Fibroblast of gingiva (primary cell): Measurements from ENCODE around the gene TLCD3B.

ENCODE experiments used
- DNase-seq: peaks from one replicate; pipeline ENCODE4 v3.0.0-alpha.2; 2011; ENCODE audit warnings: low read depth

Gene TLCD3B

GRCh38 chr16:29988346-29989075 lies 42.6 kb downstream of the TLCD3B start:
- no peak for DNase-seq

GRCh38 chr16:29987371-29988085 lies 43.5 kb downstream of the TLCD3B start:
- no peak for DNase-seq

- no peak for DNase-seq
Observed at GRCh38 chr16:29986931-29987330, 44.1 kb downstream of the TLCD3B start.

DNA sequence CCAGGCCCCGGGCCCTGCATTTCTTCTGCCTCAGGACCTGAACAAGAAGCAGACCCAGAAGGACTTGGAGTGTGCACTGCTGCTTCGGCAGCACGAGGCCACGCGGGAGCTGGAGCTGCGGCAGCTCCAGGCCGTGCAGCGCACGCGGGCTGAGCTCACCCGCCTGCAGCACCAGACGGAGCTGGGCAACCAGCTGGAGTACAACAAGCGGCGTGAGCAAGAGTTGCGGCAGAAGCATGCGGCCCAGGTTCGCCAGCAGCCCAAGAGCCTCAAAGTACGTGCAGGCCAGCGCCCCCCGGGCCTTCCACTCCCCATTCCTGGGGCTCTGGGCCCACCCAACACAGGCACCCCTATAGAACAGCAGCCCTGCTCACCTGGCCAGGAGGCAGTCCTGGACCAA lies 44.8 kb downstream of the TLCD3B start:
- DNase-seq: no peak

DNA sequence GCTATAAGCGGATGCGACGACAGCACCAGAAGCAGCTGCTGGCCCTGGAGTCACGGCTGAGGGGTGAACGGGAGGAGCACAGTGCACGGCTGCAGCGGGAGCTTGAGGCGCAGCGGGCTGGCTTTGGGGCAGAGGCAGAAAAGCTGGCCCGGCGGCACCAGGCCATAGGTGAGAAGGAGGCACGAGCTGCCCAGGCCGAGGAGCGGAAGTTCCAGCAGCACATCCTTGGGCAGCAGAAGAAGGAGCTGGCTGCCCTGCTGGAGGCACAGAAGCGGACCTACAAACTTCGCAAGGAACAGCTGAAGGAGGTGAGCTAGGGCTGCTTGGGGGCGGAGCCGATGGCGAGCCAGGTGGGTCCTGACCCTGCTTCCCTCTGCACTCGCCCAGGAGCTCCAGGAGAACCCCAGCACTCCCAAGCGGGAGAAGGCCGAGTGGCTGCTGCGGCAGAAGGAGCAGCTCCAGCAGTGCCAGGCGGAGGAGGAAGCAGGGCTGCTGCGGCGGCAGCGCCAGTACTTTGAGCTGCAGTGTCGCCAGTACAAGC lies 45.7 kb downstream of the TLCD3B start:
- no peak for DNase-seq

DNA sequence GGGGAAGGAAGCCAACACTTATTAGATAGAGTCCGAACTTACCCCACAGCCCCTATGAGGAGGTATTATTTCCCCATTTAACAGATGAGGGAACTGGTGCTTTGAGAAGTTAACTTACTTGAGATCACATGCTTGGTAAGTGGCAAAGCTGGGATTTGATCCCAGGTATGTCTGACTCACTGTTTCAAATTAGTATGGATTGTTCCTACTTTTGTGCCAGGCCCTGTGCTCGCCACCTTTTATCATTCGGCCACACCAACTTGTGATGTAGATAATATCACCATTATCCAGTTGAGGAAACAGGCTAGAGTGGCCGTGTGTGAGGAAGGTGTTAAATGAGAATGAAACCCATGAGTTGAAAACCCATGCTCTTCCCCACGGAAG lies 46.3 kb downstream of the TLCD3B start:
- no peak for DNase-seq

GRCh38 chr16:29984137-29984763 lies 46.8 kb downstream of the TLCD3B start:
- DNase-seq: no peak

DNA sequence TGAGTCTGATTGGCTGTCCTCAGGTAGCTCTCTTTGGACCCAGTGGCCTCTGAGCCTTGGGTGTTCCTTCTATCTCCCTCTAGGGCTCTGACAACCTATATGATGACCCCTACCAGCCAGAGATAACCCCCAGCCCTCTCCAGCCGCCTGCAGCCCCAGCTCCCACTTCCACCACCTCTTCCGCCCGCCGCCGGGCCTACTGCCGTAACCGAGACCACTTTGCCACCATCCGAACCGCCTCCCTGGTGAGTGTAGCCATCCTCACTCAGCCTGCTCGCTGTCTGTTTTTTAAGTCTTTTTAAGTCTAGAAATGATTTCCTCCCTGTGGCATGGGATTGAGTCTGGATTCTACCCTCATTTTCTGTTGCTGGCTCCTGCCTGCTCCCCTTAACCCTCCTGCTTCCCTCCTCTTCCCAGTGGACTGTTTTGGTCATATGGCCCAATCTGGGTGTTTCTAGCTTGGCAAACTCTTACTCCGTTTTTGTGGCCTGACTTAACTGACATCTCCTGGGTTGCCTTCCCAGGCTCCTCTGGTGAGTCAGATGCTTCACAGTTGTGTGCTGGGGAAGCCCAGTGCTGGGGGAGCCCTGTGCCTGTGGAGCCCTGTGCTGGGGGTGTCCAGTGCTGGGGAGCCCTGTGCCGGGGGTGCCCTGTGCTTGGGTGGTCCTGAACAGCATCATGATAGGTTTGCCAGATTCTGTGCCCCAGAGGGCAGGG lies 47.5 kb downstream of the TLCD3B start:
- DNase-seq: no peak

DNA sequence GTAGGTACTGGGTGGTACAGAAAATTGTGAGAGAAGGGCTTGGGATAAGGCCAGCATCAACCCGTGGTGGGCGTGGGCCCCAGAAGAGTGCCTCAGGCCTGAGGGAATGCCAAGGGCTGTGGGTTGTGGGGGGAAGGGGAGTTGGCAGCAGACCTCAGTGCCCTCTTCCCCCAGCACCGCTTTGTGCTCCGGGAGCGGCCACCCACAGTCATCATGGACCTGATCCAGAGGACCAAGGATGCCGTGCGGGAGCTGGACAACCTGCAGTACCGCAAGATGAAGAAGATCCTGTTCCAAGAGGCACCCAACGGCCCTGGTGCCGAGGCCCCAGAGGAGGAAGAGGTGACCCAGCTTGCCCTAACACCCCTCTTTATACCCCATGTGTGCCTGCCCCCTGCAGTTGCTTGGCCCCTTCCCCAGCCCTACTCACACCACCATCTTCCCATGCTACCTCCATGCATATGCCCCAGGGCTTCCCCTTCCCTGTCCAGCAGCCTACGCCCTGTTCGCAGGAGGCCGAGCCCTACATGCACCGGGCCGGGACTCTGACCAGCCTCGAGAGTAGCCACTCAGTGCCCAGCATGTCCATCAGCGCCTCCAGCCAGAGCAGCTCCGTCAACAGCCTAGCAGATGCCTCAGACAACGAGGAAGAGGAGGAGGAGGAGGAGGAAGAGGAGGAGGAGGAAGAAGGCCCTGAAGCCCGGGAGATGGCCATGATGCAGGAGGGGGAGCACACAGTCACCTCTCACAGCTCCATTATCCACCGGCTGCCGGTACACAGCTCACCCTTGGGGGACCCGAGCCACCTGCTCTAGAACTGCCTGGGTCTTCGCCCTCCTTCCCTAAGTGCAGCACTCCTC lies 48.3 kb downstream of the TLCD3B start:
- no peak for DNase-seq

DNA sequence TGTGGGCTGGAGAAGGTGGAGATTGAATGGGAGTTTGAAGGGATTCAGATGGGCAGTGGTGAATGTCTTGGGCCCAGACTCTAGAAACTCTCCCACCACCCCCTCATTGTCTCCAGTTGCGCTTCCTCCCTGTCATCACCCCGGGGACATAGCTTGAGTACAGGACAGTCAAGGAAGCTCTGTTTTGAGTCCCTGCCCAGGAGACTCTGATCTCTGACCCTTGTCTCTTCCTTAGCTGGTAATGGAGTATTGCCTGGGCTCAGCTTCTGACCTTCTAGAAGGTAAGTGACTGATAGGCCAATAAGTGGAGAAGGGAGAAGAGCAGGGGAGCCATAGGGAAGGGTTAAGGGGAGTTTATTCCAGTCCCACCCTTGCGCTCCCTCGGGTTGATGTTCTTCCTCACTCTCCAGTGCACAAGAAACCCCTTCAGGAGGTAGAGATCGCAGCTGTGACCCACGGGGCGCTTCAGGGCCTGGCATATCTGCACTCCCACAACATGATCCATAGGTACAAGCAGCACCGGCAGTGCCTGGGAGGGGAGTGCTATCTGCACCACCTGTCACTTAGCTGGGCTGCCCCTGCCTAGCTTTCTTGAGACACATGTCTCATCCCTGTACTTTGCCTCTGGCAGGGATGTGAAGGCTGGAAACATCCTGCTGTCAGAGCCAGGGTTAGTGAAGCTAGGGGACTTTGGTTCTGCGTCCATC lies 52.4 kb downstream of the TLCD3B start:
- no peak for DNase-seq

DNA sequence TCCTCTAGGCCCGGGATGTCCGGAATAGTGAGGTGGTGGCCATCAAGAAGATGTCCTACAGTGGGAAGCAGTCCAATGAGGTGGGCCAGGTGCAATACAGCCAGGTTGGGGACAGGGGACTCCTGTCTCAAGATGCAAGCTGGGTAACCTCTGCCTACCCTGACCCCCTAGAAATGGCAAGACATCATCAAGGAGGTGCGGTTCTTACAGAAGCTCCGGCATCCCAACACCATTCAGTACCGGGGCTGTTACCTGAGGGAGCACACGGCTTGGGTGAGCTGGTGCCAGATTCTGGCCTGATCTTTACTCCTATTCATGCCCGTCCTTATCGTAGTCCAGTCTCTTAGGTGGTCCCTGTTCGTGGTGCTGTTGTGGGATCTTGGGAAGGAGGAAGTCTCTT lies 53.0 kb downstream of the TLCD3B start:
- DNase-seq: no peak

GRCh38 chr16:29977063-29977825 lies 53.8 kb downstream of the TLCD3B start:
- no peak for DNase-seq

DNA sequence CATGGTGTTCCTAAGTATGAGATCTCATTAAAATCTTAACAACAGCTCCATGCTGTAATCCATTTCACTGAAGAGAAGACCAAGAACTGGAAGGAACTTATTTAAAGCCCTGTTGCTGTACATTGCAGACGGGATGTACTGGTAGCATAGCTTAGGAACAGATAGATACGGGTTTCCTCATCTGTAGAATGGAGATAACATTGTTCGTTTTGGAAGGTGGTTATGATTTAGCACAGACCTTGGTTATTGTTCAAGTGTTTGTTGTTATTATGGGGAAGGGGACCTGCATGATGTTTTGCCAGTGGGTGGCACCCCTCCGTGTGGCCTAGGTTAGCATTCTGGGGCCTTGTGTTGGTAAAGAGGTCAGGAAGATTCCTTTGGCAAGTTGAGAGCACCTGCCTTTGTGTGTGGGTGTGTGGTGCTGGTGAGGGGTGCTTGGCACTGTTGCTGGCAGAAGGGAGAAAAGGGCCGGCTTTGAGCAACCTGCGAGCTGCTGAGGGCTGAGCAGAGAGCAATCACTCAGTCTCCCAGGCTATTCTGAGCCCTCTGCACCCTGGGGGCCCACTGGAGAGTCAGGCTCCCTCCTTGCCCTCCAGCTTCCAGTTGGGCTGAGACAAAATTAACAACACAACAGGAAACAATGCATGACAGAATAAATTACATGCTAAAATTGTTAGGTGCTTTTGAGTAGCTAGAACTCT lies 55.1 kb downstream of the TLCD3B start:
- no peak for DNase-seq

DNA sequence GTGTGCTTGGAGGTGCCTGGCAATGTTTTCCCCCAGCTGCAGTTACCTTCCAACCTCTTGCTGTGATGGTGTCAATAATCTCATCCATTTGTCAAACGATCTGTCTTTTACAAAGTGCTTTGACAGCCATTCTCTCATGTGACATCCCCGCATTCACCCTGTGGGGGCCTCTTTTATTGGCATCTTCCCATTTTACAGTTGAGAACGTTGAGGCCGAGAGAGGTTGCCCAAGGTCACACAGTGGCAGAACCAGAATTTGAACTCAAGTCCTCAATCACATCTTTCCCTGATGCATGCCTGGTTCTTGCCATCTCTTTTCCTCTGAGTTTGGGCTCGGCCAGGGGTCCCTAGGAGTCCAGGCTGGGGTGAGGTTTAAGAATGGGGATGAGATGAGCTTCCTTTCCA lies 55.9 kb downstream of the TLCD3B start:
- no peak for DNase-seq
